GM13976 (cell line): Measurements from ENCODE around the gene B4GALT1.

ENCODE experiments used
- DNase-seq: peaks from one replicate; pipeline ENCODE4 v3.0.0; 2012; ENCODE audit warnings: low spot score
- CTCF ChIP-seq: IDR thresholded peaks from 2 replicates; pipeline ENCODE4 v1.5.1; 2012; ENCODE audit warnings: borderline replicate concordance, mild to moderate bottlenecking; ENCODE audit not compliant: insufficient read depth; ENCODE audit errors: extremely low read depth, missing control alignments, control extremely low read depth
- in situ Hi-C: fragments of 300-500 bp; cut with MboI; formaldehyde crosslinking; loops from one replicate; pipeline ENCODE4 v1.12.0; 2022; ENCODE audit warnings: low sequenced_read_pairs, mixed read lengths, inconsistent platforms; ENCODE audit not compliant: unreplicated experiment

B4GALT1 gene

DNA sequence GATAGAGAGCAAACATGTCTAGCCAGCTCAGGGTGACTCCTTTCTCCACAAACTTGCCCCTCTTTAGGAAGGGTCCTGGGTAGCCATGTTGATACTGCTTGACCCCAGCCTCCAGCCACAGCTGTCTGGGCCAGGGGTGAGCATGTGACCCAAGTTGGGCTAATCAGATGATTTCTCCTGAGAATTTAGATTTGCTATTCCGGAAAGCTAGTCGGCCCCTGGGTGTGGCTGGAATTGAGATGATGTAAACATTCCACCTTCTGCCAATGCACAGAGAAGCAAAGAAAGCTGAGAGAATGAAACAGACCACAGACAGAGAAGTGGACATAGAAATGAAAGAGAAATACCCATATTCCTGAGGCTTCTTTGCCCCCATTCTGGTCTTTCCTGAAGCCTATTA is 17.8 kb upstream of the B4GALT1 start:
- in situ Hi-C loops, result no loop called here
- DNase-seq, result no peak
- TF ChIP-seq CTCF, result no peak

DNA sequence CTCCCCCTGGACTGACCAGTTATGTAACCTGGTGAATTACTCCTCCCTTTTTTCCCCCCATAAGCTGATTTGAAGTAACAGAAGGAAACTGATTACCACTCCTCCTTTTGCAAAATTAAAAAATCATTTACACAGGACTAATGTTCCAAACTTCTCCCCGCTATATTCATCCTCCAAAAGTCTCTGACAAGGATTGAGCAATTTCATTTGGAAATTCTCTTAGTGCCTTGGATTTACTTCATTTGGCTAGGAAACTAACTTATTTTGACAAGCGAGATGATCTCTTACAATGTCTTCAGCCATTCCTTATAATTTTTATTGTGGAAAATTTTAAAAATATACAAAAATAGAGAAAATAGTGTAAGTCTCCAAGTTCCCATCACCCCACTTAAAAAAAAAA is 15.4 kb upstream of the B4GALT1 start:
- in situ Hi-C loops, result no loop called here
- no peak for TF ChIP-seq CTCF
- no peak for DNase-seq

- no peak for TF ChIP-seq CTCF
- no peak for DNase-seq
- in situ Hi-C loops, result no loop called here
These were observed 13.5 kb upstream of the B4GALT1 start for GRCh38 chr9:33180526-33181184.

DNA sequence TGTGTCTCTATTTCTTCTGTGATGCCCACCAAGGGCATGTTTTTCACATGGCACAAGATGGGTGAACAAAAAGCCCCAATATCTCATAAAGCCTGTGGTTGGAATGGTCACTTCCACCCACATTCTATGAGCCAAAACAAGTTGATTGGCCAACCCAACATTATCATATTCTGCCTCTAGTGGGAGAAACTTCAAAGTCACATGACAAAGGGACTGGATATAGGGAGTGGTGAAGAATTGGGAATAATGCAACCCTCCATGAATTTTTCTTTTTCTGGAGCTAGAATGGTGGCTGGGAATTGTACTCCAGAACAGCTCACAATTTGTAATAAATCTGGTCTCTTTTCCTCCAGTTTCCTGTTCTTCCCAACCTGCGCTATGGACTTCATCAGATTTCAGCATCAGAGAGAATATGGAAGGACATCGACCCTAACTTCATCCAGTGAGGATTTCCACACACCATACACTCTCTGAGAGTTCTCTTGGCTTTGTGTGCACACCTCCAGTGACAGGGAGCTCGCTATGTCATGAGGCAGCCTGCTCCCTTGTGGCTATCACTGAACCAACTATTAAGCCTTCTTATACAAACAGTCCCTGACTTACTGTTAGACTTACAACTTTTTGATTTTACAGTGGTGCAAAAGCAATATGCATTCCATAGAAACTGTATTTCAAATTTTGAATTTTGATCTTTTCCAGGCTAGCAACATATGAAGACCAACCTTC is 12.0 kb upstream of the B4GALT1 start:
- in situ Hi-C loops, result no loop called here
- no peak for DNase-seq
- TF ChIP-seq CTCF, result no peak

GRCh38 chr9:33177639-33178038 is 10.5 kb upstream of the B4GALT1 start:
- in situ Hi-C loops, result no loop called here
- no peak for TF ChIP-seq CTCF
- DNase-seq, result no peak

DNA sequence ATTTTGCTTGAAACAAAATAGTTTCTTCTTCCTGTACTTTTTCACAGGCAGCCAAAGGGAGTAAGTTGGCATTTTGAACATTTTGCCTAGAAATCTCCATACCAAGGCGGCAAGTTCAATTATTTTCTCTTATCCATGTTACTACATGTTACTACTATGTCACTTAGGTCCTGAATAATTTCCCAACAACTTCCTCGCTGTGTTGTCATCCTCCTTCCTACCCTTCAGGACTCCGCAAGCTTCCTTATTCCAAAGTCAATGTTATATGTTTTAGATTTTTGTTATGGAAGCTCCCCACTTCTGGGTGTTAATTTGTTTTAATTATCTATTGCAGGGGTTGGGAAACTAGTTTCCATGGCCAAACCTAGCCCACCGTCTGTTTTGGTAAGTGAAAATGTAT is 9.9 kb upstream of the B4GALT1 start:
- TF ChIP-seq CTCF, result no peak
- DNase-seq, result no peak
- in situ Hi-C loops, result no loop called here
